Measurements from ENCODE around the gene FAM236D. TPM values are rescaled to one million over a fixed set of nuclear protein-coding genes. Genes with fewer than 3 reads are reported as not detected.

The FAM236D gene
- total and polyA plus RNA-seq, 2 donors (not counting 3 experiments of a cell fraction or from before 2014, with no cell fraction given): not detected

Other genes starting within 250 kb of the FAM236D start
- gene HDAC8, start 235.4 kb downstream of the FAM236D start, total RNA-seq: 37.2 and 38.9 TPM in 2 replicates
- 15.2 and 17.6 TPM in 2 replicates for gene HDAC8, start 235.4 kb downstream of the FAM236D start, polyA plus RNA-seq
- gene PHKA1, start 93.9 kb downstream of the FAM236D start, total RNA-seq: 5.5 and 7.1 TPM in 2 replicates
- gene PHKA1, start 93.9 kb downstream of the FAM236D start, polyA plus RNA-seq: 2.8 and 3.3 TPM in 2 replicates
- gene DMRTC1B, start 31.3 kb downstream of the FAM236D start, total RNA-seq: not detected in 2 replicates
- not detected in 2 replicates for gene DMRTC1B, start 31.3 kb downstream of the FAM236D start, polyA plus RNA-seq
- gene FAM236B, start 25.6 kb downstream of the FAM236D start, total RNA-seq: not detected in 2 replicates
- not detected in 2 replicates for gene FAM236B, start 25.6 kb downstream of the FAM236D start, polyA plus RNA-seq
- gene FAM236C, start 104.4 kb upstream of the FAM236D start, total RNA-seq: not detected in 2 replicates
- gene FAM236C, start 104.4 kb upstream of the FAM236D start, polyA plus RNA-seq: not detected in 2 replicates
- gene FAM236A, start 130.0 kb upstream of the FAM236D start, total RNA-seq: not detected in 2 replicates
- not detected in 2 replicates for gene FAM236A, start 130.0 kb upstream of the FAM236D start, polyA plus RNA-seq
- not detected in 2 replicates for gene DMRTC1, start 135.6 kb upstream of the FAM236D start, total RNA-seq
- gene DMRTC1, start 135.6 kb upstream of the FAM236D start, polyA plus RNA-seq: not detected in 2 replicates
- not detected in 2 replicates for gene PABPC1L2B, start 194.7 kb upstream of the FAM236D start, total RNA-seq
- not detected in 2 replicates for gene PABPC1L2B, start 194.7 kb upstream of the FAM236D start, polyA plus RNA-seq